Astrocyte (in vitro differentiated cells and primary cell): Measurements from ENCODE around the gene MAP3K14.

Source experiments
- EZH2 ChIP-seq: IDR thresholded peaks from 2 replicates; pipeline ENCODE4 v1.6.1; 2012; ENCODE audit warnings: mild to moderate bottlenecking, low read length, inconsistent platforms; ENCODE audit not compliant: insufficient read depth
- TF ChIP-seq, protein P1 (sequence below): IDR thresholded peaks from 2 replicates; pipeline ENCODE4 v1.5.1; 2011; ENCODE audit warnings: low read depth, mild to moderate bottlenecking, inconsistent platforms, low read length, moderate library complexity; ENCODE audit not compliant: insufficient read depth

DNA sequence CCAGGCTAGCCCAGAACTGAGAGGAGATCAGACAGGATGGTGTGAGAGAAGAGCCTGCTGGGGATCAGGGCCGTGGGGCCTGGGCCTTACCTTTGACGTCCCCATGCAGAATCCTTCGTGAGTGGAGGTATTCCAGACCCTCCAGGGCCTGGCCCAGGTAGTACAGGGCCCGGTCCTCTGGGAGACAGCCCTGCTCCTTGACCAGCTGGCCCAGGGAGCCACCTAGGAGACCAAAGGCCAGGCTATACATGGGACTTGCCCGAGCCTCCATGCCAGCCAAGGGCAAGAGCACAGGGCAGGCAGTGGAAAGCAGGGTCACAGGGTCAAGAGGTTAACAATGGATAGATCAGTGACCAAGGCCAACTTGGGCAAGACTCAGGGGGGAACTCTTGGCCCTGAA lies 42.8 kb downstream of the MAP3K14 start:
- TF ChIP-seq, protein P1, sequence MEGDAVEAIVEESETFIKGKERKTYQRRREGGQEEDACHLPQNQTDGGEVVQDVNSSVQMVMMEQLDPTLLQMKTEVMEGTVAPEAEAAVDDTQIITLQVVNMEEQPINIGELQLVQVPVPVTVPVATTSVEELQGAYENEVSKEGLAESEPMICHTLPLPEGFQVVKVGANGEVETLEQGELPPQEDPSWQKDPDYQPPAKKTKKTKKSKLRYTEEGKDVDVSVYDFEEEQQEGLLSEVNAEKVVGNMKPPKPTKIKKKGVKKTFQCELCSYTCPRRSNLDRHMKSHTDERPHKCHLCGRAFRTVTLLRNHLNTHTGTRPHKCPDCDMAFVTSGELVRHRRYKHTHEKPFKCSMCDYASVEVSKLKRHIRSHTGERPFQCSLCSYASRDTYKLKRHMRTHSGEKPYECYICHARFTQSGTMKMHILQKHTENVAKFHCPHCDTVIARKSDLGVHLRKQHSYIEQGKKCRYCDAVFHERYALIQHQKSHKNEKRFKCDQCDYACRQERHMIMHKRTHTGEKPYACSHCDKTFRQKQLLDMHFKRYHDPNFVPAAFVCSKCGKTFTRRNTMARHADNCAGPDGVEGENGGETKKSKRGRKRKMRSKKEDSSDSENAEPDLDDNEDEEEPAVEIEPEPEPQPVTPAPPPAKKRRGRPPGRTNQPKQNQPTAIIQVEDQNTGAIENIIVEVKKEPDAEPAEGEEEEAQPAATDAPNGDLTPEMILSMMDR: no peak
- no peak for TF ChIP-seq EZH2
